Measurements from ENCODE around the gene RMI2.
"Not testable (repeated sequence)": the region's sequence is repeated elsewhere in the genome, so short reads cannot be mapped to it uniquely, and the experiment has no call there.

The RMI2 gene

DNA sequence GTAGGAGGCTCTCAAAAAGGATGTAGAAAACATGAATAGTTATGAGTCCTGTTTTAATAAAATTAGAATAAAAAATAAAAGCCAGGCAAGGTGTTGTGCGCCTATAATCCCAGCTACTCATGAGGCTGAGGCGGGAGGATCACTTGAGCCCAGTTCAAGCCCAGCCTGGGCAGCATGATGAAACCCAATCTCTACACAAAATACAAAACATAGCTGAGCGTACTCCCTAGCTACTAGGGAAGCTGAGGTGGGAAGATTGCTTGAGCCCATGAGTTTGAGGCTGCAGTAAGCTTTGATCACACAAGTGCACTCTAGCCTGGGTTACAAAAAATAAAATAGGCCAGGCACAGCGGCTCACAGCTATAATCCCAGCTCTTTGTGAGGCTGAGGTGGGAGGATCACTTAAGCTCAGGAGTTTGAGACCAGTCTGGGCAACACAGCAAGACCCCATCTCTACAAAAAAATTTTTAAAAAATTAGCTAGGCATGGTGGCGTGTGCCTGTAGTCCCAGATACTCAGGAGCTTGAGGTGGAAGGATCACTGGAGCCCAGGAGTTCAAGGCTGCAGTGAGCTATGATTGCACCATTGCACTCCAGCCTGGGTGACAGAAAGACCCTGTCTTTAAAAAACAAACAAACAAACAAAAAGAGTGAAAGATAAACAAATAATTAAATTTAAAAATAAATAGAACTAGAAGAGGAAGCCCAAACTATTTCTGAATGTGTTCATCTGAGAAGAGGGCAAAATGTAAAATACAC, 46.9 kb upstream of the RMI2 start:
- TF ChIP-seq CTCF (IDR thresholded peaks at IDR 0.05), result no peak
- DNase-seq, result no peak
- H3K27me3 ChIP-seq, result no peaks in the 10 kb centered on the region
- H3K9me3 ChIP-seq, result no peaks in the 10 kb centered on the region
- H3K4me1 ChIP-seq, result peaks cover 0 to 17% (median 10%) of the 10 kb centered on the region in 4 donors
- H3K36me3 ChIP-seq, result no peaks in the 10 kb centered on the region
- H3K4me3 ChIP-seq, result no peak overlapping the region
- intact Hi-C loops (cut with DNase I; ENCODE audit: low total_unique reads), result no loop called here
- no peak overlapping the region for H3K27ac ChIP-seq

DNA sequence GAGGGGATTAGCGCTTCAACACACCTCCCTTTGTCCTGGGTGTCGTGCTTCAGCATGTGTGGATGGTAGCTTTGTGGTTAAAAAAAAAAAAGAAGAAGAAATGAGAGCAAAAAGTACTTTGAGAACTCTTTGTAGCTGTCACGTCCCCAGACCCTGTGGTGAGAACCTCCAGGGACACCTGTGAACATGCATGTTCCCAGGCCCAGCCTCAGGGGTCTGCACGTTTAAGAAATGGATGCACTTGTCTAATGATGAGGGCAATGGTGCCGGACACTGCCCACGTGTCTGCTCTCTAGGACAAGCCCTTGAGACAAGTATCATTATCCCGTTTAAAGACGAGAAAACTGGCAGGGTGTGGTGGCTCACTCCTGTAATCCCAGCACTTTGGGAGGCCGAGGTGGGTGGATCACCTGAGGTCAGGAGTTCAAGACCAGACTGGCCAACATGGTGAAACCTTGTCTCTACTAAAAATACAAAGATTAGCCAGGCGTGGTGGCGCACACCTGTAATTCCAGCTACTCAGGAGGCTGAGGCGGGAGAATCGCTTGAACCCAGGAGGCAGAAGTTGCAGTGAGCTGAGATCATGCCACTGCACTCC, 46.2 kb upstream of the RMI2 start:
- H3K27ac ChIP-seq; H3K4me3 ChIP-seq; intact Hi-C loops (cut with DNase I; ENCODE audit: low total_unique reads); DNase-seq; H3K36me3 ChIP-seq; H3K27me3 ChIP-seq; H3K9me3 ChIP-seq: not testable (repeated sequence)
- H3K4me1 ChIP-seq, result peaks cover 0 to 17% (median 10%) of the 10 kb centered on the region in 4 donors

- Histone ChIP-seq H3K27me3 (no peaks in the 10 kb centered on the region), H3K27ac (no peak overlapping the region), H3K36me3 (no peaks in the 10 kb centered on the region), H3K9me3 (no peaks in the 10 kb centered on the region), H3K4me1 (peaks cover 0 to 17% (median 10%) of the 10 kb centered on the region in 4 donors), H3K4me3 (no peak overlapping the region)
- DNase-seq, result no peak
- no peak for TF ChIP-seq CTCF (IDR thresholded peaks at IDR 0.05)
- intact Hi-C loops (cut with DNase I; ENCODE audit: low total_unique reads), result no loop called here
Observed at GRCh38 chr16:11299865-11300559, 45.2 kb upstream of the RMI2 start.

DNA sequence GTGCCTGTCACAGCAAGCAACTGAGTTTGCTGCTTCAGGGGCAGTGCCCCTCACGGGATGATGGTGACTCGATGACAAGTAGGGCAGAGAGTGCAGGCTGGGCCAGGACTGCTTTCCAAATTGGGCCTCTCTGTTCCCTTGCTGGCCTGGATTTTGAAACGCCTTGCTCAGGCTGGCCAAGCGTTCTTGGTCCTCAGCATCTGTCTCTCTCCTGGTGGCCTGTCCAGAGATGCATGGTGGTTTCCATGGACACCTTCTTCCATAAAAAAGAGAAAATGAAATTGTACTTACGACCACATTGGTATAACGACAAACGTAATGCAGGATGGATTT, 44.7 kb upstream of the RMI2 start:
- Histone ChIP-seq H3K36me3 (no peaks in the 10 kb centered on the region), H3K27ac (no peak overlapping the region), H3K4me3 (no peak overlapping the region), H3K4me1 (peaks cover 0 to 17% (median 10%) of the 10 kb centered on the region in 4 donors), H3K27me3 (no peaks in the 10 kb centered on the region), H3K9me3 (no peaks in the 10 kb centered on the region)
- intact Hi-C loops (cut with DNase I; ENCODE audit: low total_unique reads), result no loop called here
- TF ChIP-seq CTCF (IDR thresholded peaks at IDR 0.05), result no peak
- no peak for DNase-seq

GRCh38 chr16:11301645-11302501, 43.4 kb upstream of the RMI2 start:
- H3K4me3 ChIP-seq, result no peak overlapping the region
- intact Hi-C loops (cut with DNase I; ENCODE audit: low total_unique reads), result no loop called here
- H3K27ac ChIP-seq, result no peak overlapping the region
- no peaks in the 10 kb centered on the region for H3K9me3 ChIP-seq
- peaks cover 0 to 13% (median 10%) of the 10 kb centered on the region in 4 donors for H3K4me1 ChIP-seq
- peaks cover 0 to 2% of the 10 kb centered on the region in 2 donors for H3K27me3 ChIP-seq
- DNase-seq, result no peak
- no peak for TF ChIP-seq CTCF (IDR thresholded peaks at IDR 0.05)
- no peaks in the 10 kb centered on the region for H3K36me3 ChIP-seq

All from tibial artery (tissue), 4 donors.